Measurements from ENCODE around the gene TACC3.
"Not testable (repeated sequence)": the region's sequence is repeated elsewhere in the genome, so short reads cannot be mapped to it uniquely, and the experiment has no call there.

The TACC3 gene

GRCh38 chr4:1686440-1687036 lies 34.8 kb upstream of the TACC3 start:
- TF ChIP-seq CTCF (IDR thresholded peaks at IDR 0.05; ENCODE audit: low read depth, low read length): no peak
- H3K4me3 ChIP-seq (replicated peaks in 1 of 2; ENCODE audit: low read depth in 2 of 2, low read length in 2 of 2): no peak overlapping the region
- no peak for DNase-seq (ENCODE audit: low read depth in 2 of 2)

GRCh38 chr4:1690698-1691097 lies 30.6 kb upstream of the TACC3 start:
- DNase-seq (ENCODE audit: low read depth in 2 of 2): no peak
- TF ChIP-seq CTCF (IDR thresholded peaks at IDR 0.05; ENCODE audit: low read depth, low read length): no peak
- H3K4me3 ChIP-seq (replicated peaks in 1 of 2; ENCODE audit: low read depth in 2 of 2, low read length in 2 of 2): no peak overlapping the region

- no peak for TF ChIP-seq CTCF (IDR thresholded peaks at IDR 0.05; ENCODE audit: low read depth, low read length)
- H3K4me3 ChIP-seq (replicated peaks in 1 of 2; ENCODE audit: low read depth in 2 of 2, low read length in 2 of 2): no peak overlapping the region
- no peak for DNase-seq (ENCODE audit: low read depth in 2 of 2)
These were observed 29.5 kb upstream of the TACC3 start for GRCh38 chr4:1691737-1692373.

- peak; percentile 96 for TF ChIP-seq CTCF (IDR thresholded peaks at IDR 0.05; ENCODE audit: low read depth, low read length)
These were observed 28.0 kb upstream of the TACC3 start for GRCh38 chr4:1693131-1693896.

GRCh38 chr4:1695913-1696312 lies 25.4 kb upstream of the TACC3 start:
- no peak overlapping the region for H3K4me3 ChIP-seq (replicated peaks in 1 of 2; ENCODE audit: low read depth in 2 of 2, low read length in 2 of 2)
- TF ChIP-seq CTCF (IDR thresholded peaks at IDR 0.05; ENCODE audit: low read depth, low read length): no peak
- DNase-seq (ENCODE audit: low read depth in 2 of 2): no peak

More at GRCh38 chr4:1693131-1693896, 28.0 kb upstream of the TACC3 start:
- DNase-seq (ENCODE audit: low read depth in 2 of 2): peak; percentile 85 to 86
- no peak overlapping the region for H3K4me3 ChIP-seq (replicated peaks in 1 of 2; ENCODE audit: low read depth in 2 of 2, low read length in 2 of 2)

- DNase-seq (ENCODE audit: low read depth in 2 of 2); H3K4me3 ChIP-seq (replicated peaks in 1 of 2; ENCODE audit: low read depth in 2 of 2, low read length in 2 of 2): not testable (repeated sequence)
These were observed 19.6 kb upstream of the TACC3 start for GRCh38 chr4:1701671-1702070.

- TF ChIP-seq CTCF (IDR thresholded peaks at IDR 0.05; ENCODE audit: low read depth, low read length): no peak
These were observed 17.5 kb upstream of the TACC3 start for GRCh38 chr4:1703867-1704266.

More at GRCh38 chr4:1703867-1704266, 17.5 kb upstream of the TACC3 start:
- H3K4me3 ChIP-seq (replicated peaks in 1 of 2; ENCODE audit: low read depth in 2 of 2, low read length in 2 of 2): no peak overlapping the region
- no peak for DNase-seq (ENCODE audit: low read depth in 2 of 2)
